ENCODE measurements around the gene CDC5L.

- peak; percentile 98 for TF ChIP-seq POLR2AphosphoS5 (IDR thresholded peaks at IDR 0.05; ENCODE audit: borderline replicate concordance, low read depth, low read length)
- no peak for TF ChIP-seq EZH2 (IDR thresholded peaks at IDR 0.05)
- no peak for TF ChIP-seq FOXP2 (optimal IDR thresholded peaks at IDR 0.05; ENCODE audit: control extremely low read depth, extremely low read length, insufficient read depth)
These were observed at the start of gene CDC5L for GRCh38 chr6:44387346-44388134.

Measured in SK-N-MC (cell line).